ENCODE data around the gene SLC25A13. TPM values are rescaled to one million over a fixed set of nuclear protein-coding genes. Genes with fewer than 3 reads are reported as not detected.

Gene SLC25A13
- total and polyA plus RNA-seq, 2 donors (not counting 1 experiment from before 2014, with no cell fraction given), result 6.9 to 12.0 TPM

- Histone ChIP-seq H2AFZ (ENCODE audit: low read length) (no peak overlapping the region), H4K20me1 (ENCODE audit: control insufficient read depth, extremely low read depth, insufficient read depth, low read length) (no peaks in the 10 kb centered on the region), H3K4me3 (replicated peaks in 1 of 4; ENCODE audit: control extremely low read depth in 1 of 4, insufficient read depth in 1 of 4, low read depth in 3 of 4, low read length in 4 of 4) (no peak overlapping the region), H3K4me2 (ENCODE audit: extremely low read depth, insufficient read depth, low read length) (no peak overlapping the region), H3K9me3 (ENCODE audit: control insufficient read depth, insufficient read depth, low read depth, low read length) (no peaks in the 10 kb centered on the region), H3K27ac (ENCODE audit: insufficient read depth, low read length) (no peak overlapping the region), H3K27me3 (ENCODE audit: control insufficient read depth, insufficient read depth, low read length) (no peaks in the 10 kb centered on the region), H3K79me2 (ENCODE audit: control insufficient read depth, insufficient read depth, low read length) (no peaks in the 10 kb centered on the region), H3K36me3 (ENCODE audit: control insufficient read depth, insufficient read depth, low read length) (no peaks in the 10 kb centered on the region), H3K9ac (ENCODE audit: insufficient read depth, low read length) (no peak overlapping the region), H3K4me1 (ENCODE audit: control insufficient read depth, extremely low read depth, insufficient read depth, low read length) (no peaks in the 10 kb centered on the region)
- no peak for DNase-seq (ENCODE audit: low read depth in 2 of 2)
- TF ChIP-seq, protein P1, sequence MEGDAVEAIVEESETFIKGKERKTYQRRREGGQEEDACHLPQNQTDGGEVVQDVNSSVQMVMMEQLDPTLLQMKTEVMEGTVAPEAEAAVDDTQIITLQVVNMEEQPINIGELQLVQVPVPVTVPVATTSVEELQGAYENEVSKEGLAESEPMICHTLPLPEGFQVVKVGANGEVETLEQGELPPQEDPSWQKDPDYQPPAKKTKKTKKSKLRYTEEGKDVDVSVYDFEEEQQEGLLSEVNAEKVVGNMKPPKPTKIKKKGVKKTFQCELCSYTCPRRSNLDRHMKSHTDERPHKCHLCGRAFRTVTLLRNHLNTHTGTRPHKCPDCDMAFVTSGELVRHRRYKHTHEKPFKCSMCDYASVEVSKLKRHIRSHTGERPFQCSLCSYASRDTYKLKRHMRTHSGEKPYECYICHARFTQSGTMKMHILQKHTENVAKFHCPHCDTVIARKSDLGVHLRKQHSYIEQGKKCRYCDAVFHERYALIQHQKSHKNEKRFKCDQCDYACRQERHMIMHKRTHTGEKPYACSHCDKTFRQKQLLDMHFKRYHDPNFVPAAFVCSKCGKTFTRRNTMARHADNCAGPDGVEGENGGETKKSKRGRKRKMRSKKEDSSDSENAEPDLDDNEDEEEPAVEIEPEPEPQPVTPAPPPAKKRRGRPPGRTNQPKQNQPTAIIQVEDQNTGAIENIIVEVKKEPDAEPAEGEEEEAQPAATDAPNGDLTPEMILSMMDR (conservative IDR thresholded peaks at IDR 0.05 in 1 of 2, IDR thresholded peaks at IDR 0.05 in 1 of 2; ENCODE audit: low read depth in 1 of 2, low read length in 2 of 2), result no peak
- TF ChIP-seq EZH2 (IDR thresholded peaks at IDR 0.05; ENCODE audit: low read length, missing control alignments), result no peak
Measured at GRCh38 chr7:96143495-96144259, 178.2 kb downstream of the SLC25A13 start.

DNA sequence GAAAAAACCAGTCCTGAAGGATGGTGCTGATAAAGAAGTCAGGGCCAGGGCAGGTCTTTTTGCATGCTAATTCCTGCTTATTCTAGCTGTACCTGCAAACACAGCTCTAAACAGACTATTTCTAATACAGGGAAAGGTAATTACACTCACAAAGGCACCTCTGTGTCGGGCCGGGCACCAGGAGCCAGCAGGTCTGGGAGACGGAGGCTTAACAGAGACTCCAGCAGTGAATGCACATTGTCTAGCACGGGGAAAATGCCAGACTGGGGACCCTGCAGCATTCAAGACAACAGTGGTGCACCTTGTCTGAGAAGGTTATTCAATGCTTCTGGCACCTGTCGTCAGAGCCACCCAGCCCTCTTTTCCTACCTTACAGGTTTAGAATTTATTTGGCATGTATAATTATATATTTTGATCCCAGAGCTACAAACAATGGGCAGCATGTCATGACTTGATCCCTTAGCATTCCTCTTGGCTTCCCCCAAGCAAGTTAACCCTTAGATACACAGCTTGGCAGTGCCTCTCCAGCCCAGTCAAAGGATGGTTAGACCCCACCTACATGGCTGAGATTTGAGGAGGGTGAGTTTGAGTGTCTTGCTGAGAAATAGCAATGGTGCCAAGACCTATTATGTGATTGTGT, 185.2 kb downstream of the SLC25A13 start:
- no peak for DNase-seq (ENCODE audit: low read depth in 2 of 2)
- H3K27me3 ChIP-seq (ENCODE audit: control insufficient read depth, insufficient read depth, low read length), result no peaks in the 10 kb centered on the region
- no peak overlapping the region for H2AFZ ChIP-seq (ENCODE audit: low read length)
- H3K4me3 ChIP-seq (replicated peaks in 1 of 4; ENCODE audit: control extremely low read depth in 1 of 4, insufficient read depth in 1 of 4, low read depth in 3 of 4, low read length in 4 of 4), result no peak overlapping the region
- no peak for TF ChIP-seq EZH2 (IDR thresholded peaks at IDR 0.05; ENCODE audit: low read length, missing control alignments)
- TF ChIP-seq, protein P1 (conservative IDR thresholded peaks at IDR 0.05 in 1 of 2, IDR thresholded peaks at IDR 0.05 in 1 of 2; ENCODE audit: low read depth in 1 of 2, low read length in 2 of 2), result no peak
- H3K9me3 ChIP-seq (ENCODE audit: control insufficient read depth, insufficient read depth, low read depth, low read length), result no peaks in the 10 kb centered on the region
- H3K79me2 ChIP-seq (ENCODE audit: control insufficient read depth, insufficient read depth, low read length), result no peaks in the 10 kb centered on the region
- H3K27ac ChIP-seq (ENCODE audit: insufficient read depth, low read length), result no peak overlapping the region
- H4K20me1 ChIP-seq (ENCODE audit: control insufficient read depth, extremely low read depth, insufficient read depth, low read length), result no peaks in the 10 kb centered on the region
- H3K4me2 ChIP-seq (ENCODE audit: extremely low read depth, insufficient read depth, low read length), result no peak overlapping the region
- H3K9ac ChIP-seq (ENCODE audit: insufficient read depth, low read length), result no peak overlapping the region
- no peaks in the 10 kb centered on the region for H3K4me1 ChIP-seq (ENCODE audit: control insufficient read depth, extremely low read depth, insufficient read depth, low read length)
- H3K36me3 ChIP-seq (ENCODE audit: control insufficient read depth, insufficient read depth, low read length), result no peaks in the 10 kb centered on the region

DNA sequence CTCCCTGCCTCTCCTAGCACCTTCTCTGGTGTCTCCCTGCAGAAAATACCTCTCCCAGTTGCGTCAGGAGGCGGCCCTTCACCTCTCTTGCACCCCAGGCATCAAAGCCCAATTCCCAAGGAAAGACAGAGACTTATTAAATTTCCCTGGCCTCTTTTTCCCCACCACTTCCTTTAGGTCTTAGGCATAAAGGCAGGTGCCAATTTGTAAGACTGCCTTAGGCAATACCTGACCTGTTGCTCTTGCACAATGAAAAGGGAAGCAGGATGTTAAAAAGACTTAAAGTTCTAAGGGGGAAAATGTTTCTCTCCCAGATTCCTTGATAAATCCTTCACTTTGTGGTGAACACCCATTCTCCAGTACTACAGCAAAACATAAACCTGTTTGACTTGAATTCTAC, 186.7 kb downstream of the SLC25A13 start:
- Histone ChIP-seq H3K79me2 (ENCODE audit: control insufficient read depth, insufficient read depth, low read length) (no peaks in the 10 kb centered on the region), H3K4me1 (ENCODE audit: control insufficient read depth, extremely low read depth, insufficient read depth, low read length) (no peaks in the 10 kb centered on the region), H4K20me1 (ENCODE audit: control insufficient read depth, extremely low read depth, insufficient read depth, low read length) (no peaks in the 10 kb centered on the region), H3K36me3 (ENCODE audit: control insufficient read depth, insufficient read depth, low read length) (no peaks in the 10 kb centered on the region), H3K4me2 (ENCODE audit: extremely low read depth, insufficient read depth, low read length) (no peak overlapping the region), H3K27me3 (ENCODE audit: control insufficient read depth, insufficient read depth, low read length) (no peaks in the 10 kb centered on the region), H3K9me3 (ENCODE audit: control insufficient read depth, insufficient read depth, low read depth, low read length) (no peaks in the 10 kb centered on the region), H3K4me3 (replicated peaks in 1 of 4; ENCODE audit: control extremely low read depth in 1 of 4, insufficient read depth in 1 of 4, low read depth in 3 of 4, low read length in 4 of 4) (no peak overlapping the region), H3K27ac (ENCODE audit: insufficient read depth, low read length) (no peak overlapping the region), H2AFZ (ENCODE audit: low read length) (no peak overlapping the region), H3K9ac (ENCODE audit: insufficient read depth, low read length) (no peak overlapping the region)
- TF ChIP-seq EZH2 (IDR thresholded peaks at IDR 0.05; ENCODE audit: low read length, missing control alignments), result no peak
- TF ChIP-seq, protein P1 (conservative IDR thresholded peaks at IDR 0.05 in 1 of 2, IDR thresholded peaks at IDR 0.05 in 1 of 2; ENCODE audit: low read depth in 1 of 2, low read length in 2 of 2), result no peak
- no peak for DNase-seq (ENCODE audit: low read depth in 2 of 2)
